Measurements from ENCODE around the gene SLC25A51.

GRCh38 chr9:37949576-37949975 is 45.6 kb upstream of the SLC25A51 start:
- TF ChIP-seq CTCF (IDR thresholded peaks at IDR 0.05 in 4 of 5, conservative IDR thresholded peaks at IDR 0.05 in 1 of 5): no peak
- TF ChIP-seq POLR2A (IDR thresholded peaks at IDR 0.05): no peak

All from gastrocnemius medialis (tissue), 4 donors.